HepG2 (cell line): ENCODE data around the gene AATF.
A peak's percentile ranks its signal among the peaks of the same experiment; 100 is the strongest.

ENCODE experiments used
- CREM ChIP-seq, 2 experiments: sonication (generic) in 1 of 2; formaldehyde crosslinking in 1 of 2; IDR thresholded peaks; 2 replicates each; pipeline versions ENCODE4 v1.4.0 to v1.6.1; 2016 to 2020; ENCODE audit warnings: antibody characterized with exemption in 1 of 2, mild to moderate bottlenecking in 1 of 2, missing genetic modification reagents in 1 of 2
- DMAP1 ChIP-seq: IDR thresholded peaks from 2 replicates; pipeline ENCODE4 v1.6.1; 2016
- GATAD1 ChIP-seq: IDR thresholded peaks from 2 replicates; pipeline ENCODE4 v1.6.1; 2016; ENCODE audit warnings: missing genetic modification reagents, missing compliant biosample characterization
- HOXA7 ChIP-seq: sonication (generic); formaldehyde crosslinking; IDR thresholded peaks from 2 replicates; pipeline ENCODE4 v1.8.1; 2022; ENCODE audit warnings: mild to moderate bottlenecking, missing genetic modification reagents, moderate library complexity
- KIAA2018 ChIP-seq: sonication (generic); formaldehyde crosslinking; IDR thresholded peaks from 2 replicates; pipeline ENCODE4 v1.5.0; 2020; ENCODE audit warnings: mild to moderate bottlenecking, missing genetic modification reagents, borderline replicate concordance
- REL ChIP-seq: sonication (generic); formaldehyde crosslinking; conservative IDR thresholded peaks from 2 replicates; pipeline ENCODE4 v1.8.0; 2022; ENCODE audit warnings: mild to moderate bottlenecking, missing genetic modification reagents, moderate library complexity
- SMARCC2 ChIP-seq: fragments of 450-650 bp; IDR thresholded peaks from 2 replicates; pipeline ENCODE4 v1.6.1; 2017; ENCODE audit warnings: antibody characterized with exemption, mild to moderate bottlenecking
- ZNF589 ChIP-seq: sonication (generic); formaldehyde crosslinking; conservative IDR thresholded peaks from 2 replicates; pipeline ENCODE4 v1.8.0; 2022; ENCODE audit warnings: mild to moderate bottlenecking, moderate library complexity, missing genetic modification reagents
- ZNF879 ChIP-seq: sonication (generic); formaldehyde crosslinking; IDR thresholded peaks from 2 replicates; pipeline ENCODE4 v1.8.1; 2023; ENCODE audit warnings: missing genetic modification reagents

GRCh38 chr17:36948717-36949460 is at the start of gene AATF:
- peak; percentile 86 for TF ChIP-seq GATAD1 (CRISPR knock-in tag)
- TF ChIP-seq CREM (IDR thresholded peaks at IDR 0.05): peak; percentile 66; the same call in 1 of the 2 replicates
- TF ChIP-seq CREM (CRISPR knock-in tag; IDR thresholded peaks at IDR 0.05): 0 out of 2 replicates have a peak, but pooled peaks have one; percentile 38
- peak; percentile 100 for TF ChIP-seq ZNF879 (CRISPR knock-in tag)
- TF ChIP-seq REL (CRISPR knock-in tag): peak; percentile 98
- peak; percentile 86; the same call in 1 of the 2 replicates for TF ChIP-seq KIAA2018 (CRISPR knock-in tag)
- no peak for TF ChIP-seq SMARCC2
- peak; percentile 87 for TF ChIP-seq DMAP1 (CRISPR knock-in tag)
- TF ChIP-seq ZNF589 (CRISPR knock-in tag): no peak; the same call in 1 of the 2 replicates
- 0 out of 2 replicates have a peak, but pooled peaks have one; percentile 83 for TF ChIP-seq HOXA7 (CRISPR knock-in tag)
